Right lobe of liver (tissue), 6 donors: ENCODE data around the gene PLCB1. TPM values are rescaled to one million over a fixed set of nuclear protein-coding genes. Genes with fewer than 3 reads are reported as not detected.
"Not testable (repeated sequence)": the region's sequence is repeated elsewhere in the genome, so short reads cannot be mapped to it uniquely, and the experiment has no call there.

Source experiments
- ATAC-seq, 4 donors: fragments of 200-7000 bp; cut with Tn5 transposase; one replicate each; pipeline ENCODE4 v1.9.1; 2020; ENCODE audit warnings: mild to moderate bottlenecking in 4 of 4, moderate library complexity in 4 of 4
- DNase-seq, 3 donors: peaks; one replicate each; pipeline ENCODE4 v3.0.0-alpha.2; 2020
- H3K27ac ChIP-seq, 3 donors: fragments of 200-600 bp; one replicate each; pipeline ENCODE4 v1.8.0; 2022
- H3K27me3 ChIP-seq, 2 donors: fragments of 200-600 bp; one replicate each; pipeline ENCODE4 v1.8.0; 2022
- H3K36me3 ChIP-seq, 4 donors: fragments of 200-600 bp; sonication (generic) in 1 of 4; one replicate each; pipeline versions ENCODE4 v1.5.1 to v1.8.0; 2017 to 2022; ENCODE audit warnings: control low read depth in 1 of 4
- H3K4me1 ChIP-seq, 4 donors: fragments of 200-600 bp; sonication (generic) in 1 of 4; one replicate each; pipeline versions ENCODE4 v1.5.1 to v1.8.0; 2017 to 2022; ENCODE audit warnings: control low read depth in 1 of 4
- H3K4me3 ChIP-seq, 3 donors: fragments of 200-600 bp; one replicate each; pipeline ENCODE4 v1.8.0; 2022
- H3K9me3 ChIP-seq, 4 donors: fragments of 200-600 bp; sonication (generic) in 1 of 4; one replicate each; pipeline versions ENCODE4 v1.5.1 to v1.8.0; 2017 to 2022; ENCODE audit warnings: control low read depth in 1 of 4
- POLR2A ChIP-seq: fragments of 450-650 bp; IDR thresholded peaks from one replicate; pipeline ENCODE4 v1.6.1; 2017; ENCODE audit warnings: antibody characterized with exemption, mild to moderate bottlenecking
- WGBS: methylation state at CpG from one replicate; pipeline ENCODE4 v1.1.6; 2018; ENCODE audit warnings: low coverage, low lambda C conversion rate; ENCODE audit not compliant: insufficient coverage; ENCODE audit errors: missing lambda C conversion rate; 5-methylcytosine and 5-hydroxymethylcytosine counted together
- intact Hi-C, 2 donors: fragments of 100-400 bp; cut with DNase I; formaldehyde crosslinking; loops; one replicate each; pipeline versions ENCODE4 v1.11.2 to v1.14.1; 2022
- total RNA-seq, 6 experiments: library from RNA; depleted of rRNA in 2 of 6; stranded (reverse); fragments of >200 nt in 2 of 6; fragmentation: NEBNext Ultra II Directional in 3 of 6; extraction: Animal tissue kit (Norgen Biotek cat#: 25700) in 3 of 6; gene quantifications; one replicate each; pipeline versions ENCODE4 v1.1.0 to v1.2.4, GENCODE V29; 2016 to 2023
- TF ChIP-seq, protein P1 (sequence below), 4 donors: fragments of 200-600 bp in 3 of 4; fragments of 450-650 bp in 1 of 4; IDR thresholded peaks; one replicate each; pipeline versions ENCODE4 v1.5.1 to v1.8.0; 2016 to 2022; ENCODE audit warnings: antibody characterized with exemption in 4 of 4, mild to moderate bottlenecking in 2 of 4
- donor health status: DM: no; HTN: yes; CAD: no.
- donor health status: DM: no; HTN: no; CAD: no.
- donor health status: DM: no; HTN: no; CAD: no.
- donor health status: DM: no; HTN: yes; CAD: no.
- donor health status: DM: no; HTN: yes; CAD: no.

PLCB1 gene
- total RNA-seq, 6 experiments from 2014 or later = 5.0 to 9.9 (median 5.7) TPM

DNA sequence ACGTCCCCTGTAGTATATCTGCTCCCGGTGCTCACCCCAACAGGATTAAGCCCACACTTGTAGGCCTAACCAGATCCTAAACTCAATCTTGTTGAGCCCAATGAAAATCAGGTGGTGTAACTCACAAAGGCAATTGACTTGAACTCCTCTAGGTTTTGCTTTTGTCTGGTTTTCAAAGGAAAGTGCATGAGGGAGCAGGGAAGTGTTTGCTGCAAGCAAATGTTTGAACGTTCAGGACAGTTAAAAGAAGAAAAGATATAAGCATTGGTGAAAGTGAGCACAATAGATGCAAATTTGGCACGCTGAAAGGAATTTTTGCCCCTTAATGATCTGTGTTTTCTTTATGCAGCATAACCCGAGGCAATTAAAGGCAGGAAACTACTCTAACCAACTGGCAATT is 212.6 kb downstream of the PLCB1 start:
- no peak for DNase-seq
- TF ChIP-seq POLR2A = no peak
- TF ChIP-seq, protein P1, sequence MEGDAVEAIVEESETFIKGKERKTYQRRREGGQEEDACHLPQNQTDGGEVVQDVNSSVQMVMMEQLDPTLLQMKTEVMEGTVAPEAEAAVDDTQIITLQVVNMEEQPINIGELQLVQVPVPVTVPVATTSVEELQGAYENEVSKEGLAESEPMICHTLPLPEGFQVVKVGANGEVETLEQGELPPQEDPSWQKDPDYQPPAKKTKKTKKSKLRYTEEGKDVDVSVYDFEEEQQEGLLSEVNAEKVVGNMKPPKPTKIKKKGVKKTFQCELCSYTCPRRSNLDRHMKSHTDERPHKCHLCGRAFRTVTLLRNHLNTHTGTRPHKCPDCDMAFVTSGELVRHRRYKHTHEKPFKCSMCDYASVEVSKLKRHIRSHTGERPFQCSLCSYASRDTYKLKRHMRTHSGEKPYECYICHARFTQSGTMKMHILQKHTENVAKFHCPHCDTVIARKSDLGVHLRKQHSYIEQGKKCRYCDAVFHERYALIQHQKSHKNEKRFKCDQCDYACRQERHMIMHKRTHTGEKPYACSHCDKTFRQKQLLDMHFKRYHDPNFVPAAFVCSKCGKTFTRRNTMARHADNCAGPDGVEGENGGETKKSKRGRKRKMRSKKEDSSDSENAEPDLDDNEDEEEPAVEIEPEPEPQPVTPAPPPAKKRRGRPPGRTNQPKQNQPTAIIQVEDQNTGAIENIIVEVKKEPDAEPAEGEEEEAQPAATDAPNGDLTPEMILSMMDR (IDR thresholded peaks at IDR 0.05) = no peak
- ATAC-seq = no peak
- Histone ChIP-seq H3K4me1 (no peaks in the 10 kb centered on the region), H3K4me3 (no peak overlapping the region), H3K27me3 (no peaks in the 10 kb centered on the region), H3K36me3 (no peaks in the 10 kb centered on the region), H3K27ac (no peak overlapping the region), H3K9me3 (no peaks in the 10 kb centered on the region)
- intact Hi-C loops = no loop called here
- 63% methylated on average over 5 of the region's 5 CpGs for WGBS

DNA sequence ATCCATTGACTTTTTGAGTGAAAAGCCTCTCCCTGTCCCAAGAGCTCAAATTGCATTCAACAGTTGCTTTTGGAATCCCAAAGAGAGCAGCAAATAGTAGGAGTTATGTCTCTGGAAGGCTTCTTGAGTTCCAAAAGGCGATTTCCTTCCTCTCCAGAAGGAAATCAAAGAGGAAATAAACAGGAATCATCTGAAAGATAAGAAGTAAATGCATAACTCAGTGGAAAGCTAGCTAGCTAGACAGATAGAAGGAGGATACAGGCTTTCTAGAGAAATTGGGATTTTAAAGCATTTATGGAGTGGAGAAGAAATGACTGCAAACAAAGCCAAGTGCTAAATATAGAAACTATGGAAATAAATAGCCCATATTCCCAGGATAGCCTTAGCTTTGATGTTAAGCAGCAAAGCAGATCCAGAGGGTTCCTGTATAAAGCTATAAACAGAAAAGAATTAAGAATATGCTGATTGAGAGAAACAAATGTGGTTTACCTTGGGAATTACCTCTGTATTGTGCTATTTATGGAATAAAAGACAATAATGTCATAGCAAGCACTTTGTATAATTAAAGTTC is 214.7 kb downstream of the PLCB1 start:
- no peaks in the 10 kb centered on the region for H3K36me3 ChIP-seq
- no peak overlapping the region for H3K4me3 ChIP-seq
- H3K27me3 ChIP-seq = no peaks in the 10 kb centered on the region
- TF ChIP-seq, protein P1 (IDR thresholded peaks at IDR 0.05) = no peak
- TF ChIP-seq POLR2A = no peak
- H3K9me3 ChIP-seq = no peaks in the 10 kb centered on the region
- H3K27ac ChIP-seq = no peak overlapping the region
- H3K4me1 ChIP-seq = no peaks in the 10 kb centered on the region
- intact Hi-C loops = no loop called here
- ATAC-seq (peak in 3 of 4 donors; percentile 30 to 60 (median 36)), DNase-seq (no peak)
- WGBS = 33% methylated on average over 1 of the region's 1 CpG

DNA sequence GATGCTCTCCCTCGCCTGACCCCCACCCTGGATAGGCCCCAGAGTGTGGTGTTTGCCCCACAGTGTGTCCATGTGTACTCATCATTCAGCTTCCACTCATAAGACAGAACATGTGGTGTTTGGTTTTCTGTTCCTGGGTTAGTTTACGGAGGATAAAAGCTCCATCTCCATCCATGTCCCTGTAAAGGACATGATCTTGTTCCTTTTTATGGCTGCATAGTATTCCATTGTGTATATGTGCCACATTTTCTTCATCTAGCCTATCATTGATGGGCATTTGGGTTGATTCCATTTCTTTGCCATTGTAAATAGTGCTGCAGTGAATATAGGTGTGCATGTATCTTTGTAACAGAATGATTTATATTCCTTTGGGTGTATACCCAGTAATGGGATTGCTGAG is 218.2 kb downstream of the PLCB1 start:
- H3K27me3 ChIP-seq, H3K4me3 ChIP-seq, DNase-seq, H3K36me3 ChIP-seq, H3K27ac ChIP-seq, intact Hi-C loops, ATAC-seq, H3K4me1 ChIP-seq, H3K9me3 ChIP-seq: not testable (repeated sequence)
- WGBS = 63% methylated on average over 1 of the region's 2 CpGs

DNA sequence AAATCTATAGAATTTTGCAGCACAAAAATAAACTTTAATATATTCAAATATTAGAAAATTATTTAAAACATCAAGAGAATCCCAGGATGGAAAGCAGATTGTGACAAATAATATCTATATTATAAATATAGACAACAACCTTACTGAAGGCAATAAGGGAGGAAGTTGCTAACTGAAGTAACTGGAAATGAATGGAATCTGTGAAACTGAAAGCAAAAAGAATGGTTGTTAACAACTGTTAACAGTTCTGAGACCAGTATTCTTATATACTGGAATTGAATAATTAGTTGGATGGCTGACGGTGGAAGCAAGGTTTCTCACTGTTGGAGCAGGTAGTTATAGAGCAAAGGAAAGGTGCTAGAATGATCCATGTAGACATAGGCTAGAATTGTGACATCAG is 220.4 kb downstream of the PLCB1 start:
- Histone ChIP-seq H3K36me3 (no peaks in the 10 kb centered on the region), H3K27me3 (no peaks in the 10 kb centered on the region), H3K9me3 (no peaks in the 10 kb centered on the region), H3K4me1 (peaks cover 0 to 9% (median 0%) of the 10 kb centered on the region in 4 donors), H3K27ac (no peak overlapping the region), H3K4me3 (no peak overlapping the region)
- intact Hi-C loops = no loop called here
- ATAC-seq (no peak), DNase-seq (no peak)
- 40% methylated on average over 1 of the region's 1 CpG for WGBS
- TF ChIP-seq, protein P1 (IDR thresholded peaks at IDR 0.05) = no peak
- TF ChIP-seq POLR2A = no peak

DNA sequence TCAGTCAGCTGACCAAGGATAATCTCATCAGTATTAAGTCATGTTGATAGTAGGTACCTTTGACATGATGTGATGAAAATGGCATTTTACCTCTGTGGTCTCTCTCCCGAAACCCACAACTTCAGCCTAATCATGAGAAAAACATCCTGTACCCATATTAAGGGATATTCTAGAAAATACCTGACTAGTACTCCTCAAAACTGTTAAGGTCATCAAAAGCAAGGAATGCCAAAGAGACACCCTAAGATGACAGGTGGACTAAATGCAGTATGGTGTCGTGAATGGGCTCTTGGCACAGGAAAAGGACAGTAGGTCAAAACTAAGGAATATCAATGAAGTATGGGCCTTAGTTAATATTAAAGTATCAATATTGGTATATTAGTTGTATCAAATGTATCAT is 221.4 kb downstream of the PLCB1 start:
- no peak overlapping the region for H3K27ac ChIP-seq
- no peaks in the 10 kb centered on the region for H3K9me3 ChIP-seq
- no peaks in the 10 kb centered on the region for H3K36me3 ChIP-seq
- no peak for DNase-seq
- TF ChIP-seq, protein P1 (IDR thresholded peaks at IDR 0.05) = no peak
- TF ChIP-seq POLR2A = no peak
- 78% methylated on average over 2 of the region's 2 CpGs for WGBS
- peaks cover 0 to 9% (median 0%) of the 10 kb centered on the region in 4 donors for H3K4me1 ChIP-seq
- no peaks in the 10 kb centered on the region for H3K27me3 ChIP-seq
- ATAC-seq = no peak
- intact Hi-C loops = no loop called here
- no peak overlapping the region for H3K4me3 ChIP-seq
